ENCODE measurements around the gene NEK9. TPM values are rescaled to one million over a fixed set of nuclear protein-coding genes. Genes with fewer than 3 reads are reported as not detected.
"Not testable (repeated sequence)": the region's sequence is repeated elsewhere in the genome, so short reads cannot be mapped to it uniquely, and the experiment has no call there.

NEK9 gene
- total RNA-seq, 1 donor from 2014 or later: 119 TPM

- DNase-seq (no peak), ATAC-seq (no peak)
- intact Hi-C loops (cut with micrococcal nuclease): no loop called here
Measured at GRCh38 chr14:75150150-75150549, 23.3 kb upstream of the NEK9 start.

- intact Hi-C loops (cut with micrococcal nuclease): no loop called here
- peak; percentile 68 for DNase-seq
- ATAC-seq: peak; percentile 91
Measured at GRCh38 chr14:75147423-75148071, 20.7 kb upstream of the NEK9 start.

- peak; percentile 5 for ATAC-seq
- DNase-seq: no peak
- intact Hi-C loops (cut with micrococcal nuclease): no loop called here
Measured at GRCh38 chr14:75144944-75145343, 18.1 kb upstream of the NEK9 start.

- intact Hi-C loops (cut with micrococcal nuclease): no loop called here
- DNase-seq: no peak
- no peak for ATAC-seq
Measured at GRCh38 chr14:75143761-75144527, 17.1 kb upstream of the NEK9 start.

GRCh38 chr14:75142494-75142893, 15.6 kb upstream of the NEK9 start:
- intact Hi-C loops (cut with micrococcal nuclease): no loop called here
- ATAC-seq (no peak), DNase-seq (no peak)

GRCh38 chr14:75141967-75142366, 15.1 kb upstream of the NEK9 start:
- DNase-seq (no peak), ATAC-seq (peak; percentile 24)
- intact Hi-C loops (cut with micrococcal nuclease): no loop called here

- DNase-seq (no peak), ATAC-seq (no peak)
- intact Hi-C loops (cut with micrococcal nuclease): no loop called here
Measured at GRCh38 chr14:75141062-75141461, 14.2 kb upstream of the NEK9 start.

- ATAC-seq (no peak), DNase-seq (no peak)
- intact Hi-C loops (cut with micrococcal nuclease): no loop called here
Measured at GRCh38 chr14:75140620-75141019, 13.8 kb upstream of the NEK9 start.

GRCh38 chr14:75139185-75139584, 12.3 kb upstream of the NEK9 start:
- DNase-seq (no peak), ATAC-seq (no peak)
- intact Hi-C loops (cut with micrococcal nuclease): loop anchor here (10.0 kb wide), 1 partner anchor 346 kb away; no protein-coding TSS in a partner anchor

GRCh38 chr14:75138492-75138891, 11.6 kb upstream of the NEK9 start:
- intact Hi-C loops (cut with micrococcal nuclease): loop anchor here (10.0 kb wide), 1 partner anchor 346 kb away; no protein-coding TSS in a partner anchor
- DNase-seq: no peak
- peak; percentile 25 for ATAC-seq

GRCh38 chr14:75134644-75135043, 7.8 kb upstream of the NEK9 start:
- intact Hi-C loops (cut with micrococcal nuclease): loop anchor here (10.0 kb wide), 1 partner anchor 350 kb away; no protein-coding TSS in a partner anchor
- DNase-seq (no peak), ATAC-seq (no peak)

GRCh38 chr14:75133597-75133996, 6.7 kb upstream of the NEK9 start:
- intact Hi-C loops (cut with micrococcal nuclease): loop anchor here (2.0 to 10.0 kb wide), 2 partner anchors 169 to 351 kb away; no protein-coding TSS in a partner anchor
- ATAC-seq: no peak
- no peak for DNase-seq

GRCh38 chr14:75132382-75133086, 5.7 kb upstream of the NEK9 start:
- DNase-seq (no peak), ATAC-seq (peak; percentile 72)
- intact Hi-C loops (cut with micrococcal nuclease): loop anchor here (2.0 to 10.0 kb wide), 2 partner anchors 170 to 352 kb away; no protein-coding TSS in a partner anchor

GRCh38 chr14:75128596-75128990, 1.7 kb upstream of the NEK9 start:
- intact Hi-C loops (cut with micrococcal nuclease): no loop called here
- DNase-seq: no peak
- no peak for ATAC-seq

GRCh38 chr14:75127903-75128595, 1.2 kb upstream of the NEK9 start:
- ATAC-seq (no peak), DNase-seq (no peak)
- intact Hi-C loops (cut with micrococcal nuclease): no loop called here

- DNase-seq; ATAC-seq; intact Hi-C loops (cut with micrococcal nuclease): not testable (repeated sequence)
Measured at GRCh38 chr14:75127474-75127820, 599 bp upstream of the NEK9 start.

- DNase-seq: no peak
- intact Hi-C loops (cut with micrococcal nuclease): no loop called here
- ATAC-seq: no peak
Measured at GRCh38 chr14:75126121-75126544, 715 bp downstream of the NEK9 start.

- no peak for DNase-seq
- intact Hi-C loops (cut with micrococcal nuclease): no loop called here
- ATAC-seq: no peak
Measured at GRCh38 chr14:75125617-75126016, 1.2 kb downstream of the NEK9 start.

GRCh38 chr14:75123991-75124390, 2.9 kb downstream of the NEK9 start:
- ATAC-seq (no peak), DNase-seq (no peak)
- intact Hi-C loops (cut with micrococcal nuclease): no loop called here

Measured in left ventricle myocardium superior (tissue), 1 donor.